Effector CD8-positive, alpha-beta T cell (primary cell): Measurements from ENCODE around the gene PDLIM7.

Source experiments
- DNase-seq: peaks from one replicate; lab custom pipeline; 2025; lab: John Stamatoyannopoulos, UW

Gene PDLIM7

GRCh38 chr5:177473443-177474001 is 23.9 kb downstream of the PDLIM7 start, which contains the start of gene DBN1:
Gene DBN1, minus strand, starts transcription at chr5:177473634. Its CDS starts 113 bp downstream, at chr5:177473521.
- no peak for DNase-seq

GRCh38 chr5:177472460-177473442 is 24.7 kb downstream of the PDLIM7 start:
- DNase-seq, result peak; percentile 46

GRCh38 chr5:177471610-177472356 is 25.6 kb downstream of the PDLIM7 start:
- DNase-seq, result no peak

- no peak for DNase-seq
Measured at GRCh38 chr5:177470759-177471536, 26.5 kb downstream of the PDLIM7 start.

- DNase-seq, result no peak
Measured at GRCh38 chr5:177469750-177470525, 27.5 kb downstream of the PDLIM7 start.

- DNase-seq, result no peak
Measured at GRCh38 chr5:177468685-177469628, 28.4 kb downstream of the PDLIM7 start.

- no peak for DNase-seq
Measured at GRCh38 chr5:177468329-177468684, 29.1 kb downstream of the PDLIM7 start.

GRCh38 chr5:177467436-177467835 is 30.0 kb downstream of the PDLIM7 start:
- DNase-seq, result no peak

GRCh38 chr5:177466861-177467260 is 30.5 kb downstream of the PDLIM7 start:
- no peak for DNase-seq

GRCh38 chr5:177465044-177465443 is 32.4 kb downstream of the PDLIM7 start:
- DNase-seq, result no peak

- DNase-seq, result no peak
Measured at GRCh38 chr5:177462021-177462670, 35.3 kb downstream of the PDLIM7 start.

GRCh38 chr5:177459819-177460628 is 37.4 kb downstream of the PDLIM7 start:
- DNase-seq, result no peak

- no peak for DNase-seq
Measured at GRCh38 chr5:177459357-177459756, 38.0 kb downstream of the PDLIM7 start.

GRCh38 chr5:177458912-177459350 is 38.5 kb downstream of the PDLIM7 start:
- DNase-seq, result no peak

GRCh38 chr5:177457852-177458681 is 39.3 kb downstream of the PDLIM7 start:
- DNase-seq, result no peak

- peak; percentile 32 for DNase-seq
Measured at GRCh38 chr5:177456976-177457851, 40.2 kb downstream of the PDLIM7 start.
